Caco-2 (cell line): Measurements from ENCODE around the gene PIGK. TPM values are rescaled to one million over a fixed set of nuclear protein-coding genes. Genes with fewer than 3 reads are reported as not detected.

Experiments used
- BruUV-seq: library from RNA; stranded (reverse); fragments of 400-500 nt; replicated peaks from 2 replicates; lab custom pipeline; 2021; lab: Mats Ljungman, UMichigan
- CTCF ChIA-PET: fragments of 300-600 bp; sonication (Branson Sonifier 250); formaldehyde crosslinking; loops from one replicate; lab custom pipeline; 2022; ENCODE audit warnings: antibody characterized with exemption; lab: Charles Lee
- POLR2A ChIA-PET: fragments of 300-600 bp; sonication (Branson Sonifier 250); formaldehyde crosslinking; loops from one replicate; lab custom pipeline; 2022; ENCODE audit warnings: antibody characterized with exemption; lab: Charles Lee
- DNase-seq, 2 experiments: peaks; one replicate each; pipeline versions ENCODE4 v3.0.0 to v3.0.0-alpha.2; 2020 to 2022
- H3K27me3 ChIP-seq: replicated peaks from 2 replicates; pipeline ENCODE4 v1.6.0; 2011; ENCODE audit warnings: low read length; ENCODE audit not compliant: control insufficient read depth, insufficient read depth
- H3K36me3 ChIP-seq: 2 replicates; pipeline ENCODE4 v1.5.1; 2011; ENCODE audit warnings: low read length; ENCODE audit not compliant: control insufficient read depth, insufficient read depth
- H3K4me1 ChIP-seq: fragments of 250-450 bp; sonication (Bioruptor Pico); 2 replicates; pipeline ENCODE4 v1.5.1; 2020; ENCODE audit warnings: mild to moderate bottlenecking
- H3K4me3 ChIP-seq: 2 replicates; pipeline ENCODE4 v1.5.1; 2011; ENCODE audit warnings: low read depth, mild to moderate bottlenecking, control low read depth, low read length
- H3K9me3 ChIP-seq: fragments of 250-450 bp; sonication (Bioruptor Pico); 2 replicates; pipeline ENCODE4 v1.5.1; 2020; ENCODE audit warnings: mild to moderate bottlenecking, moderate library complexity
- H3K27ac Mint-ChIP-seq: one replicate; pipeline ENCODE4 v1.8.0; 2022; ENCODE audit warnings: mixed read lengths; ENCODE audit not compliant: unreplicated experiment
- H3K27me3 Mint-ChIP-seq: one replicate; pipeline ENCODE4 v1.8.0; 2022; ENCODE audit warnings: mixed read lengths; ENCODE audit not compliant: insufficient read depth, unreplicated experiment
- H3K36me3 Mint-ChIP-seq: one replicate; pipeline ENCODE4 v1.8.0; 2022; ENCODE audit warnings: mild to moderate bottlenecking, mixed read lengths; ENCODE audit not compliant: insufficient read depth, unreplicated experiment
- H3K4me1 Mint-ChIP-seq: one replicate; pipeline ENCODE4 v1.8.0; 2022; ENCODE audit warnings: low read depth, mixed read lengths; ENCODE audit not compliant: unreplicated experiment
- H3K4me3 Mint-ChIP-seq: one replicate; pipeline ENCODE4 v1.8.0; 2022; ENCODE audit warnings: mild to moderate bottlenecking, moderate library complexity, mixed read lengths; ENCODE audit not compliant: unreplicated experiment
- H3K9me3 Mint-ChIP-seq: one replicate; pipeline ENCODE4 v1.8.0; 2022; ENCODE audit warnings: mixed read lengths; ENCODE audit not compliant: unreplicated experiment
- CTCF ChIP-seq, 2 experiments: fragments of 200-600 bp in 1 of 2; IDR thresholded peaks; 1 replicate in 1 of 2; 2 replicates in 1 of 2; pipeline versions ENCODE4 v1.5.1 to v1.8.0; 2011 to 2022; ENCODE audit warnings: antibody characterized with exemption in 1 of 2, control low read depth in 1 of 2, inconsistent platforms in 1 of 2, low read depth in 1 of 2, low read length in 1 of 2, mild to moderate bottlenecking in 1 of 2, moderate library complexity in 1 of 2; ENCODE audit not compliant: insufficient read depth in 1 of 2, severe bottlenecking in 1 of 2, unreplicated experiment in 1 of 2
- intact Hi-C: fragments of 100-400 bp; cut with micrococcal nuclease; formaldehyde crosslinking; loops from one replicate; pipeline ENCODE4 v1.10.0; 2022; ENCODE audit not compliant: unreplicated experiment
- total RNA-seq: library from RNA; stranded (reverse); gene quantifications from 2 replicates; pipeline ENCODE4 v1.2.3, GENCODE V29; 2022

Gene PIGK
- total RNA-seq, 1 experiment from 2014 or later = 19.7 TPM

GRCh38 chr1:77100875-77101274 lies 118.4 kb downstream of the PIGK start:
- Histone ChIP-seq H3K27me3 (no peaks in the 10 kb centered on the region), H3K4me3 (no peak overlapping the region), H3K4me1 (no peaks in the 10 kb centered on the region), H3K9me3 (no peaks in the 10 kb centered on the region), H3K36me3 (no peaks in the 10 kb centered on the region)
- Mint-ChIP-seq H3K4me3 (no peak overlapping the region), H3K4me1 (no peaks in the 10 kb centered on the region), H3K9me3 (no peaks in the 10 kb centered on the region), H3K27ac (no peak overlapping the region), H3K36me3 (no peaks in the 10 kb centered on the region), H3K27me3 (no peaks in the 10 kb centered on the region)
- intact Hi-C loops = no loop called here
- CTCF ChIA-PET = no interaction called here
- no TSS peak for BruUV-seq
- POLR2A ChIA-PET = interaction anchor here (0.6 kb wide), 1 partner anchor 629 kb away, joined by 3 read pairs; no protein-coding TSS in a partner anchor
- TF ChIP-seq CTCF (IDR thresholded peaks at IDR 0.05; ENCODE audit: insufficient read depth in 1 of 2, low read depth in 1 of 2, low read length in 1 of 2, severe bottlenecking in 1 of 2, unreplicated experiment in 1 of 2) = no peak
- DNase-seq = no peak

GRCh38 chr1:77096496-77097255 lies 122.6 kb downstream of the PIGK start:
- H3K4me1 ChIP-seq = no peaks in the 10 kb centered on the region
- H3K36me3 ChIP-seq = no peaks in the 10 kb centered on the region
- H3K9me3 Mint-ChIP-seq = no peaks in the 10 kb centered on the region
- no peak for TF ChIP-seq CTCF (IDR thresholded peaks at IDR 0.05; ENCODE audit: insufficient read depth in 1 of 2, low read depth in 1 of 2, low read length in 1 of 2, severe bottlenecking in 1 of 2, unreplicated experiment in 1 of 2)
- no peaks in the 10 kb centered on the region for H3K36me3 Mint-ChIP-seq
- H3K27me3 Mint-ChIP-seq = no peaks in the 10 kb centered on the region
- no peaks in the 10 kb centered on the region for H3K27me3 ChIP-seq
- CTCF ChIA-PET = no interaction called here
- BruUV-seq = no TSS peak
- H3K4me3 Mint-ChIP-seq = no peak overlapping the region
- DNase-seq = no peak
- no peak overlapping the region for H3K27ac Mint-ChIP-seq
- intact Hi-C loops = no loop called here
- POLR2A ChIA-PET = no interaction called here
- H3K4me3 ChIP-seq = no peak overlapping the region
- H3K9me3 ChIP-seq = no peaks in the 10 kb centered on the region
- no peaks in the 10 kb centered on the region for H3K4me1 Mint-ChIP-seq

- Mint-ChIP-seq H3K9me3 (no peaks in the 10 kb centered on the region), H3K27me3 (no peaks in the 10 kb centered on the region), H3K27ac (no peak overlapping the region), H3K4me1 (no peaks in the 10 kb centered on the region), H3K36me3 (no peaks in the 10 kb centered on the region), H3K4me3 (no peak overlapping the region)
- H3K9me3 ChIP-seq = no peaks in the 10 kb centered on the region
- CTCF ChIA-PET = no interaction called here
- no peak overlapping the region for H3K4me3 ChIP-seq
- no TSS peak for BruUV-seq
- DNase-seq = no peak
- TF ChIP-seq CTCF (IDR thresholded peaks at IDR 0.05; ENCODE audit: insufficient read depth in 1 of 2, low read depth in 1 of 2, low read length in 1 of 2, severe bottlenecking in 1 of 2, unreplicated experiment in 1 of 2) = no peak
- no peaks in the 10 kb centered on the region for H3K4me1 ChIP-seq
- POLR2A ChIA-PET = no interaction called here
- H3K27me3 ChIP-seq = no peaks in the 10 kb centered on the region
- intact Hi-C loops = no loop called here
- H3K36me3 ChIP-seq = no peaks in the 10 kb centered on the region
Observed at GRCh38 chr1:77095236-77095635, 124.0 kb downstream of the PIGK start.
